GM21360 (cell line): Measurements from ENCODE around the gene CTAGE6.
"Not testable (repeated sequence)": the region's sequence is repeated elsewhere in the genome, so short reads cannot be mapped to it uniquely, and the experiment has no call there.

Source experiments
- ATAC-seq: cut with Tn5 transposase; IDR thresholded peaks from one replicate; pipeline ENCODE4 v1.9.1; 2021; ENCODE audit warnings: mild to moderate bottlenecking, moderate library complexity; ENCODE audit not compliant: unreplicated experiment

CTAGE6 gene

GRCh38 chr7:143715543-143716193 lies 41.8 kb downstream of the CTAGE6 start:
- not testable (repeated sequence) for ATAC-seq

DNA sequence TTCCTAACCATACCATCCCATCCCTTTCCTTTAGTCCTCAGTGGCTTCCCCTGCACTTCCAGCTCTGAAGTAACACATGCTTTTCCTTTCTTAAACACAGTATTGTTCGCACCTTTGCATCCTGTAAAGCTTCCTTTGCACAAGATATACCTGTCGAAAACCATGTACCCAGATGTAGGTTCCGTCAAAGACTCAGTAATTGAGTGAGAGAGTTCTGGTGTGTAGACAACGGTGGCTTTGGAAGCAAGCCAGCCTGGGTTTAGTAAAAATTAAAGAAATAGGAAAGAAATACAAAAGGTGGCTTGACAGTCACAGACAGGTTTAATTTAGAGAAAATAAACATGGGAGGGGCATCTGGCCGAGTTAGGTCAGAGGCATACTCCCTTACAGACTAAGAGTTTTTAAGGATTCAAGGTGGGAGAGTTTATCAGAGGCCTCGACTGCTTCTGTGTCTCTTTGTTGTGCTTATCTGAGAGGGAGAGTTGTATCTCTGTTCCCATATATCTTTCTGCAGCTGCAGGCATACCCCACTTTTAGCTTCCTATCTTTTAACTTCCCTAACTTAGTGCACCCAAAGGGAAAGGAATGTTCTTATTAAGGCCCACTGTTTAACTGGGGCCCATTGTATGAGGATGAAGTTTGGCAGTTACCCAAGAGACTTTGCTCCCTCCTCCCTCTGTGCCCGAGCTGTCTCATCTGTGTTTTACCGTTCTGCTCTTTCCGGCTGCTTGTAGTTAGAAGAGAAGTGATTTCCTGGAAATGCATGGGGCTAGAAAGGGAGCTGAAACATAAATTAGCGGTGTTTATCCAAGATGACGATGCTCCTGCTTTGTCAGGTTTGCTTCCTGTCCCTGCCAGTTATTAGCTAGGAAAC lies 42.7 kb downstream of the CTAGE6 start:
- not testable (repeated sequence) for ATAC-seq

GRCh38 chr7:143712381-143712780 lies 45.1 kb downstream of the CTAGE6 start:
- ATAC-seq = not testable (repeated sequence)

GRCh38 chr7:143711727-143712324 lies 45.7 kb downstream of the CTAGE6 start:
- ATAC-seq = not testable (repeated sequence)

GRCh38 chr7:143709895-143710294 lies 47.6 kb downstream of the CTAGE6 start:
- ATAC-seq = not testable (repeated sequence)
